ENCODE data around the gene NRP2. TPM values are rescaled to one million over a fixed set of nuclear protein-coding genes. Genes with fewer than 3 reads are reported as not detected.

NRP2 gene
- total and polyA plus RNA-seq, 10 donors = 3.1 to 49.9 (median 26.2) TPM

- TF ChIP-seq POLR2AphosphoS5 (IDR thresholded peaks at IDR 0.05) = no peak
- TF ChIP-seq CTCF (IDR thresholded peaks at IDR 0.05 in 8 of 11, conservative IDR thresholded peaks at IDR 0.05 in 3 of 11) = no peak
- TF ChIP-seq POLR2A (IDR thresholded peaks at IDR 0.05) = no peak
- intact Hi-C loops (cut with DNase I; ENCODE audit: low total_unique reads) = no loop called here
- Histone ChIP-seq H3K27ac (no peak overlapping the region), H3K27me3 (replicated peaks in 1 of 7) (no peaks in the 10 kb centered on the region), H3K4me1 (peaks cover 0 to 4% (median 0%) of the 10 kb centered on the region in 6 donors), H3K4me3 (no peak overlapping the region), H3K9me3 (no peaks in the 10 kb centered on the region), H3K36me3 (no peaks in the 10 kb centered on the region)
- 74 to 93% (median 87%) methylated on average over 2 to 4 of the region's 4 CpGs for WGBS, 5 donors
- DNase-seq = no peak
Observed at GRCh38 chr2:205786976-205787375, 104.7 kb downstream of the NRP2 start.

DNA sequence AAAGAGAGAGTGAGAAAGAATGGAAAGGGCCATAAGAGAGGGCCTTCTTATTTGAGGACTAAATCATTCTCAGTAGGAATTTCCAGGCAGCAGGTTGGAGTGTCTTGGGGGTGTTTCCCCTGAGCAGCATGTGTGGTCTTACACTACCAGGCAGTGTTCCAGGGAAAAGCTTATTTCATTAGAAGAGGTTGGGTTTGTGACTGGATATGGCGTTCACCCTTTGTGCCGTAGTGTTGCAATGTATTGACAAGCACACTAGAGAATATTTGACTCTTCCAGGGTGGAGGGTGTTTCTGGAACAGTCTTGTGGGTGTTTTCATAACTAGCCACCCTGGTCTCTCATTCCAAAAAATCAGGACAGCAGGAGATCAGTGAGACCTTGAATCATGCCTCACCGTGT lies 105.5 kb downstream of the NRP2 start:
- Histone ChIP-seq H3K27me3 (replicated peaks in 1 of 7) (no peaks in the 10 kb centered on the region), H3K4me1 (peaks cover 0 to 4% (median 0%) of the 10 kb centered on the region in 6 donors), H3K27ac (no peak overlapping the region), H3K36me3 (peaks cover 0 to 4% (median 0%) of the 10 kb centered on the region in 6 donors), H3K4me3 (no peak overlapping the region), H3K9me3 (no peaks in the 10 kb centered on the region)
- intact Hi-C loops (cut with DNase I; ENCODE audit: low total_unique reads) = no loop called here
- no peak for DNase-seq
- WGBS, 5 donors = 92 to 99% (median 95%) methylated on average over 3 of the region's 3 CpGs
- TF ChIP-seq CTCF (IDR thresholded peaks at IDR 0.05 in 8 of 11, conservative IDR thresholded peaks at IDR 0.05 in 3 of 11) (no peak), POLR2AphosphoS5 (IDR thresholded peaks at IDR 0.05) (no peak), POLR2A (IDR thresholded peaks at IDR 0.05) (no peak)

- TF ChIP-seq POLR2A (IDR thresholded peaks at IDR 0.05) (no peak), CTCF (IDR thresholded peaks at IDR 0.05 in 8 of 11, conservative IDR thresholded peaks at IDR 0.05 in 3 of 11) (no peak), POLR2AphosphoS5 (IDR thresholded peaks at IDR 0.05) (no peak)
- no peak for DNase-seq
- no peak overlapping the region for H3K4me3 ChIP-seq
- intact Hi-C loops (cut with DNase I; ENCODE audit: low total_unique reads) = no loop called here
- no peak overlapping the region for H3K27ac ChIP-seq
- no peaks in the 10 kb centered on the region for H3K9me3 ChIP-seq
- no peaks in the 10 kb centered on the region for H3K27me3 ChIP-seq (replicated peaks in 1 of 7)
- H3K4me1 ChIP-seq = peaks cover 0 to 4% (median 0%) of the 10 kb centered on the region in 6 donors
- H3K36me3 ChIP-seq = peaks cover 0 to 16% (median 5%) of the 10 kb centered on the region in 6 donors
- 72 to 90% (median 86%) methylated on average over 1 of the region's 1 CpG for WGBS, 5 donors
Observed at GRCh38 chr2:205789906-205790305, 107.6 kb downstream of the NRP2 start.

DNA sequence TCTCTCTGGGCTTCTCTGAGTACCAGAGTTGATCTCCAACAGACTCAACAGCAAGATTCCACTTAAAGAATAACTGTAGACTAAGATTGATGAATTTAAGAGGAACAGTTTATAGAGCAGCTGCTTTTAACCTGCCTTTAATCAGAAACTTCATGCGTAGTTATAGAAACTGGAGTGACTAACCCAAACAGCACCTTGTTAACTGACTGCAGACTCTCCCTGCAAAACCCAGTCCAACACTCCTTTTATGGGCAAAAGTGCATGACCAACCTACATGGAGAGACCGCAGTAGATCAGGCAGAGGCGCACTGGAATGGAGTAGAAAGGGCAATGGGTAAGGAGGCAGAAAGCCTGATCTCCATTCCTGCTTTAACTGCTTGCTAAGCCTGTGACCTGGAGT lies 110.6 kb downstream of the NRP2 start:
- TF ChIP-seq POLR2A (IDR thresholded peaks at IDR 0.05) (no peak), CTCF (IDR thresholded peaks at IDR 0.05 in 8 of 11, conservative IDR thresholded peaks at IDR 0.05 in 3 of 11) (no peak), POLR2AphosphoS5 (IDR thresholded peaks at IDR 0.05) (no peak)
- WGBS, 5 donors = 87 to 99% (median 96%) methylated on average over 3 of the region's 3 CpGs
- Histone ChIP-seq H3K36me3 (peaks cover 0 to 43% (median 16%) of the 10 kb centered on the region in 6 donors), H3K4me1 (no peaks in the 10 kb centered on the region), H3K27ac (no peak overlapping the region), H3K27me3 (replicated peaks in 1 of 7) (no peaks in the 10 kb centered on the region), H3K9me3 (peaks cover 0 to 9% (median 5%) of the 10 kb centered on the region in 8 donors), H3K4me3 (no peak overlapping the region)
- intact Hi-C loops (cut with DNase I; ENCODE audit: low total_unique reads) = no loop called here
- DNase-seq = no peak
